22Rv1 (cell line): ENCODE data around the gene ZSCAN1.

Source experiments
- H3K27ac ChIP-seq: fragments of 450-650 bp; 2 replicates; pipeline ENCODE4 v1.5.1; 2017
- CTCF ChIP-seq: fragments of 450-650 bp; IDR thresholded peaks from 2 replicates; pipeline ENCODE4 v1.5.1; 2017; ENCODE audit warnings: mild to moderate bottlenecking
- ZFX ChIP-seq: fragments of 450-650 bp; IDR thresholded peaks from 2 replicates; pipeline ENCODE4 v1.6.1; 2017; ENCODE audit warnings: antibody characterized with exemption, borderline replicate concordance

Gene ZSCAN1

GRCh38 chr19:58021541-58022282, 12.1 kb upstream of the ZSCAN1 start:
- TF ChIP-seq CTCF (peak; percentile 60), ZFX (no peak)
- no peak overlapping the region for H3K27ac ChIP-seq

- no peak overlapping the region for H3K27ac ChIP-seq
Measured at GRCh38 chr19:58022283-58022660, 11.6 kb upstream of the ZSCAN1 start.

GRCh38 chr19:58024661-58025060, 9.2 kb upstream of the ZSCAN1 start:
- TF ChIP-seq ZFX, result no peak
- no peak for TF ChIP-seq CTCF
- no peak overlapping the region for H3K27ac ChIP-seq

More at GRCh38 chr19:58022283-58022660, 11.6 kb upstream of the ZSCAN1 start:
- TF ChIP-seq CTCF, result no peak; the same call in 1 of the 2 replicates
- TF ChIP-seq ZFX, result no peak

- peak overlapping the region; percentile 68 for H3K27ac ChIP-seq
- TF ChIP-seq ZFX, result no peak
- no peak for TF ChIP-seq CTCF
Measured at GRCh38 chr19:58034477-58034793, 610 bp downstream of the ZSCAN1 start.

GRCh38 chr19:58035863-58036262, 2.0 kb downstream of the ZSCAN1 start:
- H3K27ac ChIP-seq, result no peak overlapping the region
- TF ChIP-seq CTCF (no peak), ZFX (no peak)

- TF ChIP-seq CTCF (no peak), ZFX (no peak)
- H3K27ac ChIP-seq, result no peak overlapping the region
Measured at GRCh38 chr19:58037927-58038687, 4.3 kb downstream of the ZSCAN1 start.

- TF ChIP-seq CTCF, result no peak
- no peak for TF ChIP-seq ZFX
- no peak overlapping the region for H3K27ac ChIP-seq
Measured at GRCh38 chr19:58038688-58039204, 4.9 kb downstream of the ZSCAN1 start.
